ENCODE measurements around the gene PAK3. TPM values are rescaled to one million over a fixed set of nuclear protein-coding genes. Genes with fewer than 3 reads are reported as not detected.
A peak's percentile ranks its signal among the peaks of the same experiment; 100 is the strongest.

Gene PAK3
- total RNA-seq, 1 donor from 2014 or later = 12.5 TPM

GRCh38 chrX:111071542-111072277 is 24.3 kb upstream of the PAK3 start:
- Histone ChIP-seq H3K4me1 (peaks cover 4% of the 10 kb centered on the region), H3K79me2 (ENCODE audit: low read depth) (no peaks in the 10 kb centered on the region), H3K36me3 (no peaks in the 10 kb centered on the region), H3K27me3 (no peaks in the 10 kb centered on the region), H4K20me1 (ENCODE audit: low read depth) (no peaks in the 10 kb centered on the region), H2AFZ (replicated peaks) (no peak overlapping the region), H3K9ac (no peak overlapping the region), H3K4me2 (no peak overlapping the region), H3K27ac (no peak overlapping the region), H3K4me3 (no peak overlapping the region), H3F3A (ENCODE audit: low read depth) (no peaks in the 10 kb centered on the region), H3K9me3 (ENCODE audit: low read depth) (no peaks in the 10 kb centered on the region)
- Mint-ChIP-seq H3K9me3 (peaks cover 17% of the 10 kb centered on the region), H3K36me3 (peaks cover 19% of the 10 kb centered on the region), H3K4me1 (no peaks in the 10 kb centered on the region), H3K4me3 (no peak overlapping the region), H3K27me3 (ENCODE audit: insufficient read depth, low read depth) (no peaks in the 10 kb centered on the region), H3K27ac (no peak overlapping the region)
- DNase-seq (ENCODE audit: low spot score) = no peak
- TF ChIP-seq EZH2 (IDR thresholded peaks at IDR 0.05) (no peak), CTCF (IDR thresholded peaks at IDR 0.05) (no peak), EZH2phosphoT487 (IDR thresholded peaks at IDR 0.05) (no peak)

GRCh38 chrX:111083081-111083480 is 12.9 kb upstream of the PAK3 start:
- TF ChIP-seq CTCF (IDR thresholded peaks at IDR 0.05) (no peak), EZH2 (IDR thresholded peaks at IDR 0.05) (no peak), EZH2phosphoT487 (IDR thresholded peaks at IDR 0.05) (no peak)
- Mint-ChIP-seq H3K4me1 (peaks cover 55% of the 10 kb centered on the region), H3K9me3 (no peaks in the 10 kb centered on the region), H3K36me3 (no peaks in the 10 kb centered on the region), H3K27ac (peak overlapping the region; percentile 12), H3K4me3 (no peak overlapping the region), H3K27me3 (ENCODE audit: insufficient read depth, low read depth) (peaks cover 2% of the 10 kb centered on the region)
- Histone ChIP-seq H2AFZ (replicated peaks) (no peak overlapping the region), H3K36me3 (no peaks in the 10 kb centered on the region), H3K79me2 (ENCODE audit: low read depth) (no peaks in the 10 kb centered on the region), H3K9ac (no peak overlapping the region), H4K20me1 (ENCODE audit: low read depth) (peaks cover 4% of the 10 kb centered on the region), H3K27me3 (no peaks in the 10 kb centered on the region), H3K4me2 (no peak overlapping the region), H3F3A (ENCODE audit: low read depth) (peaks cover 22% of the 10 kb centered on the region), H3K9me3 (ENCODE audit: low read depth) (no peaks in the 10 kb centered on the region), H3K27ac (no peak overlapping the region), H3K4me1 (peaks cover 47% of the 10 kb centered on the region), H3K4me3 (no peak overlapping the region)
- DNase-seq (ENCODE audit: low spot score) = no peak

GRCh38 chrX:111086591-111087006 is 9.4 kb upstream of the PAK3 start:
- no peak overlapping the region for H3K9ac ChIP-seq
- Mint-ChIP-seq H3K27ac (peak overlapping the region; percentile 96), H3K27me3 (ENCODE audit: insufficient read depth, low read depth) (peaks cover 2% of the 10 kb centered on the region), H3K36me3 (no peaks in the 10 kb centered on the region), H3K9me3 (no peaks in the 10 kb centered on the region), H3K4me1 (peaks cover 76% of the 10 kb centered on the region), H3K4me3 (peak overlapping the region; percentile 75)
- H3K27ac ChIP-seq = peak overlapping the region; percentile 9
- no peaks in the 10 kb centered on the region for H3K9me3 ChIP-seq (ENCODE audit: low read depth)
- TF ChIP-seq EZH2phosphoT487 (IDR thresholded peaks at IDR 0.05) (no peak), EZH2 (IDR thresholded peaks at IDR 0.05) (no peak), CTCF (IDR thresholded peaks at IDR 0.05) (no peak)
- no peaks in the 10 kb centered on the region for H3K79me2 ChIP-seq (ENCODE audit: low read depth)
- peaks cover 4% of the 10 kb centered on the region for H4K20me1 ChIP-seq (ENCODE audit: low read depth)
- peak; percentile 82 for DNase-seq (ENCODE audit: low spot score)
- H3K36me3 ChIP-seq = no peaks in the 10 kb centered on the region
- peaks cover 57% of the 10 kb centered on the region for H3K4me1 ChIP-seq
- H3K4me2 ChIP-seq = peak overlapping the region; percentile 64
- no peaks in the 10 kb centered on the region for H3K27me3 ChIP-seq
- H3K4me3 ChIP-seq = peak overlapping the region; percentile 31
- H3F3A ChIP-seq (ENCODE audit: low read depth) = peaks cover 22% of the 10 kb centered on the region
- no peak overlapping the region for H2AFZ ChIP-seq (replicated peaks)
